GM18873 (cell line): Measurements from ENCODE around the gene RRP8.
A peak's percentile ranks its signal among the peaks of the same experiment; 100 is the strongest.

Experiments
- ATAC-seq: cut with Tn5 transposase; IDR thresholded peaks from one replicate; pipeline ENCODE4 v1.9.1; 2021; ENCODE audit warnings: mild to moderate bottlenecking, moderate library complexity, moderate number of reproducible peaks; ENCODE audit not compliant: unreplicated experiment, low FRiP score

The RRP8 gene

DNA sequence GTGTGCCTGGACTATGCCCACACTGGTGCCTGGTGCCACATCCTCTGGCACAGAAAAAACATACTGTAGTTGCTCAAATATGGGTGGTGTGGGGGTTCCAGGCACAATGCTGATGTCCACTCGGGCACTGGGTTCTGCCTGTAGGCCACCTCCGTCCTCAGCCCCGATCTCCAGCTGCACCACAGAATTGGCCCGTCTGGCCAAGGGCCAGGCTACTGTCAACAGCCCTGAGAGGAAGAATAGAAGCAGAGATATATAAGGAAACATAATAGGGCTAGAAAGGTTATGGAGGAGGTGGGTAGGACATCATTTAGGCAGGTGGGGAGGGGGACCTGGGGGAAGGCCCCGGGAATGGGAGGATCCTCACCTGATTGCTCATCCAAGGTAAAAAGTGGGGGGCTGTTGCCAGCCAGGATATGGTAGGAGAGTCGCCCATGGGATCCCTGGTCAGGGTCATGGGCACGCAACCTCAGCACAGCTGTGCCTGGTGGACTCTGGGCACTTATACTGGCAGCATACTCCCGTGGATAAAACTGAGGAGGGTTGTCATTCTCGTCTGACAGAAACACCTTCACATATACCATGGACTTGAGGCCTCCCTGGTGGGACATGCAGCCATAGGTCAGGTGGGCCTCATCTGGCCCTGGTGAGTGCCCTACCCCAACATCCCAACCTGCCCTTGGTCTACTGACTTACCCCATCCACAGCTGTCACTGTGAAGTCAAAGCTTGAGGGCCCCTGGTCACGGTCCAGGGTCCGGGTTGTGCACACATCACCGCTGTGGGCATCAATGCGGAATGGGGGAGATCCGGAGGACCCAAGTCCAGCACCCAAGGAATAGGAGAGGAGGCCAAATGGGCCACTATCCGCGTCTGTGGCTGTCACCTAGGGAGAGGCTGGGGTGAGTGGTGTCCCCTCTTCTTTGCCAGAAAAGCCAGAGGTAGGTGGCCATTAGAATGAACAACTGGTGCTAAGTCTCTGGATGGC, 30.3 kb upstream of the RRP8 start:
- no peak for ATAC-seq

DNA sequence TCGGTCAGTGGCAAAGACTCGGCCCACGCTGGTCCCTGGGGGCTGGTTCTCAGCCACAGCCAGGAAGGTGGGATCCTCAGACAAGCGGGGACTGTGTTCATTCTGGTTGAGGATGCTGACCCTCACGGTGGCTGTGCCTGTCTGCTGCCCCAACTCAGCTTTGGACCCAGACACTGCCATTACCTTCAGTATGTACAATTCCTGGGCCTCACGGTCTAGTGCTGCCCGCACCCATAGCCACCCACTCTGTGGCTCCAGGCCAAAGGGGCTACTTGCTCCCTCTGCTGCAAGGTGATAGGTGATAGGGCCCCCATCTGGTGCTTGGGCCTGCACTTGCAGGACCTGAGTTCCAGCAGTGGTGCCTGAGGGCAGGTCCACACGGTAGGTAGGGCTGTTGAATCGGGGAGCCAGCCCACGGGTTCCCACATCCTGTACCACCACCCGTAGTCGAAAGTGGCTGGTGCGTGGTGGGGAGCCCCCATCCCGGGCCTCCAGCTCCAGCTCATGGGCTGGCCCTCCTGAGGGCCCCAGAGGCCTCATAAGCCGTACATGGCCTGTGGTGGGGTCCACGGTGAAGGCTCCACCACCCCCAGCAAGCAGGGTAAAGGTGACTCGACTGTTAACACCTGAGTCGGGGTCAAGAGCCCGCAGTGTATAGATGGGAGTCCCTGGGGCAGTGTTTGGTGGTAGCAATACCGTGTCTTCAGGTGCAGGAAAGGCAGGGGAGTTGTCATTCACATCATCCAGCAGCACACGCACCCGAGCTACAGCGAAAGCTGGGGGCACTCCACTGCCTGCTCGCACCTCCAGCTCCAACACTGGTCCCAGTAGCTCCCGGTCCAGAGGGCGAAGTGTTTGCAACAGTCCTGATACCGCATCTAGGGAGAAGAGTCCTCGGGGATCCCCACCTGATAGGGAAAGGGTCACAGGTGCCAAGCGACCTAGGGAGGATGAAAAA, 29.0 kb upstream of the RRP8 start:
- no peak for ATAC-seq

DNA sequence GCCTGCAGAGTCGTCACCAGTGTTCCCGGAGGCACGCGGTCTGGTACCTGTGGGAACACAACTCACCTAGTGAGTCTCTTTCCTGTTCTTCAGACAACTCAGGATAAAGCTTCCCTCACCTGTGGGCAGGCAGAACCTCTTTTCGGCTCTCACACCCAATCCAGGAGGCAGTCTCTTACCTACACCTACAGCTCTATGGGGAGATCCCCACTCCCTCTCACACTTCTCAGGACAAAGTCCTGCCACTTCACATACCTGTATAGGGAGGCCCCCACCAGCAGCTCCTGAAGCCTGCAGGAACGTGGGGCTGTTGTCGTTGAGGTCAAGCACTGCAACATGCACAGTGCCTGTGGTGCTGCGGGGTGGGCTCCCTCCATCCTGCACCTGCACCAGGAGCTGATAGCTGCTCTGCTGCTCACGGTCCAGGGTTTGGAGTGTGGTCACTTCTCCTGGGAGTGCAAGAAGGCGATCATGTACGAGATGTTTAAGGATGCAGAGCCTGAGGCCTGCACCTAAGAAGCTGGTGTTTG, 28.0 kb upstream of the RRP8 start:
- ATAC-seq: no peak

DNA sequence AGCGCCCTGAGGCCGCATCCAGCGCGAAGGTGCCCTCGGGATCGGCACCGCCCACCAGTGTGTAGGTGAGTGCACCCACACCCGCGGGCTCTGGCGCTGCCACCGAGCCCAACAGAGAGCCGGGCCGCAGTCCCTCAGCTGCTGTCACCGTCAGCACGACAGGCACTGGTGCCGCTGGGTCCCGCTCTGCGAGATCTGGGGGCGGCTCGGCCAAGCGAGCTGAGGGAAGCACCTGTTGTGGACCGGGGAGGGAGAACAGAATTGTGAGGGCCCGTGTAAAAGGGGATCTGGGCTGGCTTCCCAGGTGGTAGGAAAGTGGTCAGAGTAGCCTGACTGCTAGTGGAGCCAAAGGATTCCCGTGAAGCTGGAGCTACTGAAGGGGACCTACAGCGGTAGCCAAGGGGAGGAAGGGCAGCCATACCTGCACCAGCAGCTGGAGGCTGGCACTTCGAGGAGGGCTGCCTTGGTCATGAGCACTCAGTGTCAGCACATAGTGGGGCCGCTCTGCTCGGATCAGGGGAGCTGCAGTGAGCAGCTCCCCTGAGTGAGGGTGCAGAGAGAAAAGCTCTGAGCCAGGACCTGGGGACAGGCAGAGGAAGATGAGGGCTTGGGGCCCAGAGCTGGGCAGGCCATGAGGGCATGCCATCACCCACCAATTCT, 27.3 kb upstream of the RRP8 start:
- no peak for ATAC-seq

DNA sequence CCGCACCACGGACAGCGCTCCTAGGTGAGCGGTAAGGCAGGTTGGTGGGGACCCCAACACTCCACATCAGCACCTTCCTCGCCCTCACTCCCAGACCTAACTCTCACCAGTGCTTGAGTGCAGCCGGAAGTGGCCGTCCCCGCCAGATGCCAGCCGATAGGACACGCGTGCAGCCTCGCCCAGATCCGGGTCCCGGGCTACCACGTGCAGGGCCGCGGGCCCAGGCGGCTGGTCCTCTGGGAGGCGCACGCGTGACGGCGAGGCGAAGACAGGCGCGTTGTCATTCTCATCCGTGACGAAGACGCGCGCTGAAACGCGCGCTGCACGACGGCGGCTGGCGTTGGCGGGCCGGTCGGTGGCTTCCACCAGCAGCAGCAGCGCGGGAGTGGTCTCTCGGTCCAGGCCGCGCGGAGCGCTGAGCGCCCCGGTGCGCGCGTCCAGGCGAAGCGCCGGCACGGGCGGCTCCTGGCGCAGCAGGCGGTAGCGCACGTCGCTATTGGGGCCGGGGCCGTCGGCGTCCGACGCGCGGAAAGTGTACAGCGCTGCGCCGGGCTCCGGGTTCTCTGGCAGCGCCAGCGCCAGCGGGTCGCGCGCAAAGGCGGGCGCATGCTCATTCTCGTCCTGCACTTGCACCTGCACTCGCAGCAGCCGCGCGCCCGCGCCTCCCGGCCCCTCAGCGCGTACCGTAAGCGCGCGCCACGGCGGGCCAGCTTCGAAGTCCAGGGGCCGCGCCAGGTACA, 26.6 kb upstream of the RRP8 start:
- no peak for ATAC-seq

DNA sequence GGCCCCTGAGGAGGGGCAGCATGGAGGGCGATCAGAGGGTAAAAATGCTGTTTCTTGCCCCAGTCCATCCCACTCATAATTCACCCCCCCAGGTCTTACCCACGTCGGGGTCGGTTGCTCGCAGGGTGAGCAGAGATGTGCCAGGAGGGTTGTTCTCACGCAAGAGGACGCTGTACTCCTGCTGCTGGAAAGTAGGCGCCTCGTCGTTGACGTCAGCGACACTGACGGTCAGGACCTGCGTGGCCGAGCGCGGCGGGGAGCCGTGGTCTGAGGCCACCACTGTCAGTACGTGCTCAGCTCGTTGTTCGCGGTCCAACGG, 26.1 kb upstream of the RRP8 start:
- ATAC-seq: no peak

DNA sequence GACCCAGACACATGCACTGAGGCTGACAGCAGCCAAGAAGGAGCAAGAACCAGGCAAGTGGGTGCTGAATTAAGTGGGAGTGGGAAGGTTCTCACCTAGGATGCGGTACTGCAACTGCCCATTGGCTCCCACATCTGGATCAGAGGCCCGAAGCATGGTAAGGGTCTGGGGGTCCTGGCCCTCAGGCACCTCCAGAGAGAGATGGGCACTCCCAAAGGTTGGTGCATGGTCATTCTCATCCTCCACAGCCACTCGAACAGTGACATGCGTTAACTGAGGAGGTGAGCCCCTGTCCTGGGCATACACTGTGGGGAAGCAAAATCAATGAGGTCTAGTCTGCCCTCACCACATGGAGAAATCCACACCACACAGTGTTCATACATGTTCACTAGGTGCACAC, 25.1 kb upstream of the RRP8 start:
- ATAC-seq: no peak

DNA sequence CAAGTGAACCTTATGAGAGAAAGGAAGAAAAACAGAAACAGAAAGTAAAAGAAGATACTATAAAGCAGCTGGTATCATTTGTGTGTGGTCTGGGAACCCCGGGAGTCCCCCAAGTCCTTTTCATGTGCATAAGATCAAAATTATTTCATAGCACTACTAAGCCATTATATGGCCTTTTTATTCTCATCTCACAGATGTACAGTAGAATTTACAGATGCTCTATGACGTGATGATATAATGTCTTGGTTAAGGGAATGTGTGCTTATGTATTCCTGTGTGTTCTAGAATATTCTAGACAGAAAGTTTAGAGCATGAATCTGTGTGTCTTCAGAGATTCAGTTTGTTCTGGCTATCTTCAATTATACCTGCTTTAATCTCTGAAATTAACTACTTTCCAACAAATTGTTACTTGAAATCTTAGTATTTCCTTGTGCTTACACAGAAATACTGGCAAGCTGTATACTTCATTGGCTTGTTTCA, 24.4 kb upstream of the RRP8 start:
- peak; percentile 82 for ATAC-seq

DNA sequence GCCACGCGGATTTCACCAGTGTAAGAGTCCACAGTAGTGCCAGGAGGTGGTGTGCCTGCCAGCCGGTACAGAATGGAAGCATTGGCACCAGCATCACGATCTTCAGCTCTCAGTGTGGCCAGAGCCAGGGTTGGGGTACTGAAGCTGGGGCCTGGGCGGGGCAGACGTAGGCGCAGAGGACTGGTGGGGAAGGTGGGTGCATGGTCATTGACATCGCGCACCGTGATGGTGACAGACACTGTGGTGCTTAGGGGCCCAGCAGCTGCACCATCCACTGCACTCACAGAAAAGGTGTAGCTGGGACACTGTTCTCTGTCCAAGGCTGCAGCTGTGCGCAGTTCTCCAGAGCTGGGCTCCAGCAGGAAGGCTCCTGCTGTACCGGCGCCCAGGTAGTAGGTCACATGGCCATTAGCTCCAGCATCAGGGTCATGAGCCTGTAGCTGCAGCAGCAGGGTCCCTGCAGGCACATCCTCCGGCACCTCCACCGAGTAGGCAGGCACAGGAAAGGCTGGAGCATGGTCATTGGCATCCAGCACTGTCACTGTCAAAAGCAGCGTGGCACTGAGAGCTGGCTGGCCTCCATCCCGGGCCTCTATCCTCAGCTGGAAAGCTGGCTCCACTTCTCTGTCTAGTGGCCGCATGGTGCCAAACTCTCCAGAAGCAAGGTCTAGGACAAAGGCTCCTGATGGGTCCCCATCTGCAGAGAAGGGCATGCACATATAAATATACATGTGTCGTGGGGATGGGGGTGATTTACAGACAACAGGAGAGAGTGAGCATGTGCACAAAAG, 23.8 kb upstream of the RRP8 start:
- ATAC-seq: no peak

DNA sequence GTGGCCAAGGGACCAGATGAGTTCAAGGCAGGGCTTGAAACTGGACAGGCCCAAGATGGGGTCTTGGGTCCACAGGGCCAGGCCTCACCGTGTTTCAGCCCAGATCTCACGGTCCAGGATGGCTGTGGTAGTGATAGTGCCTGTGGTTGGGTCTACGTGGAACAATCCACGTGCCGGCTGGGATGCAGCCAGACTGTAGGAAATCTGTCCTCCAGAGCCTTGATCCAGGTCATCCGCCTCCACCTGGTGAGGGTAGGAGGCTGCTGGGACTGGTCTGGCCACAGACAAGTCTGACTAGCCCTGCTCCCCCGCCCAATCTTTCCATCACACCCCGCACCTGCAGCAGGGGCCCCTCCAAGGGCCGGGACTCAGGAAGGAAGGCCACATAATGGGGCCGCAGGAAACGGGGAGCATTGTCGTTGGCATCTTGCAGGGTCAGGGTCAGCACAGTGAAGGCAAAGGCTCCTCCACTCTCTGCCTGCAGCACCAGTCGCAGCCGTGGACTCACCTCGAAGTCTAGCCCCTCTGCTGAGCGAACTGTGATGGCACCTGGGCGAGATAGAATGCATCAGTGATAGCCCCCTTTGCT, 22.5 kb upstream of the RRP8 start:
- ATAC-seq: no peak

DNA sequence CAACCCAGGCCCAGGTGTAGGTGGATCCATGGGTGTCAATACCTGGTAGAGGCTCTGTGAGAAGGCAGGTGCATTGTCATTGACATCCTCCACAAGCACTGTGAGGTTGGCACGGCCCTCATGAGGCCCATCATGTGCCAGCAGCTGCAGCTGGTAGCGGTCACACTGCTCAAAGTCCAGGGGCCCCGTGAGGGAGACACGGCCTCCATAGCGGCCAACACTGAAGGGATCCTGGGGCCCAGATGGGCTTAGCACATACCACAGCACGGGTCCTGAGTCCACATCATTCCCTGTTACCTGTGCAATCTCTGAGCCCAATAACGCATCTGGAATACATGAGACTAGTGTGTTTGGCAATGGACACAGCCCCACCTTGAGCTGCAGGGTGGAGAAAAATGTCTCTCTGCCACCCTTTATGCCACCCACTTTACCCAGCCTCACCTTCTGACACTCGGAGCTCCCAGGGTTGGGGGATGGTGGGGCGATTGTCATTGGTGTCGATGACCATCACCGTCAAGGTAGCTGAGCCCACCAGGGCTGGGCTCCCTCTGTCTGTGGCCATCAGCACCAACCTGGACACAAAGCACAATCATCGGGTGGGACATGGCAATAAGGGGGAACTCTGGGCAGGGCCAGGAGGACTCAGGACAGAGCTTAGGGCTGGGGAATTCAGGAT, 21.9 kb upstream of the RRP8 start:
- ATAC-seq: no peak

DNA sequence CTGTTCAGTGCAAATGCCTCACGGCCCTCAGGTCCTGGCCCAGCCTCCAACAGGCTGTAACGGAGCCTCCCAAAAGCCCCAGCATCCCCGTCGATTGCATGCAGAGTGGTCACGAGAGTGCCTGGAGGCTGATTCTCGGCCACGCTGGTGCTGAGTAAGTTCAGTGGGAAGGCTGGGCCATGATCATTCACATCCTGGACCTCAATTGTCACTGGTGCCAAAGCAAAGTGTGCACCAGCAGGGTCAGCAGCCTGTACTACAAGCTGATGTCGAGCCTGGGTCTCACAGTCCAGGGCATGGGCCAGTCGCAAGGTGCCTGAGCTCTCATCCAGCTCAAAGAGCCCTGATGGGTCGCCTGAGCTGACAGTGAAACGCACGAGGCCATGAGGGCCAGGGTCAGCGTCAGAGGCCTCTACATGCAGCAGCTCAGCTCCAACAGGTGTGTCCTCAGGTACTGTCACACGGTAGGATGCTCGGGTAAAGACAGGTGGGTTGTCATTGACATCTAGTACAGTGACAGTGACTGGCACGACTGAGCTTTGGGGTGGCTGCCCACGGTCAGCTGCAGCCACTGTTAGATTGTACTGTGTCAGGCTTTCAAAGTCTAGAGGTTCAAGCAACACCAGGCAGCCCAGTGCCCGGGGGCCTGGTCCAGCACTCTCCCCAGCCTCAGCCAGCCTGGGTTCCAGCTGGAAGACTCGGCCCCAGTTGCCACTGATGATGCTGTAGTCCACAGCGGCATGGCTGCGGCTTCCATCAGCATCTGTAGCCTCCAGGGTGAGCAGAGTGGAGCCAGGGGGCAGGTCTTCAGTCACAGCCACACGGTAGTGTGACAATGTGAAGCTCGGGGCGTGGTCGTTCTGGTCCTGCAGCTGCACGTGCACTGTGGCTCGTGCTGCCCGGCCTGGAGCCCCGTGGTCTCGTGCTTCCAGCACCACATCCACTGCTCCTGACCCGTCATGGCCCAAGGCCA, 20.3 kb upstream of the RRP8 start:
- ATAC-seq: no peak

DNA sequence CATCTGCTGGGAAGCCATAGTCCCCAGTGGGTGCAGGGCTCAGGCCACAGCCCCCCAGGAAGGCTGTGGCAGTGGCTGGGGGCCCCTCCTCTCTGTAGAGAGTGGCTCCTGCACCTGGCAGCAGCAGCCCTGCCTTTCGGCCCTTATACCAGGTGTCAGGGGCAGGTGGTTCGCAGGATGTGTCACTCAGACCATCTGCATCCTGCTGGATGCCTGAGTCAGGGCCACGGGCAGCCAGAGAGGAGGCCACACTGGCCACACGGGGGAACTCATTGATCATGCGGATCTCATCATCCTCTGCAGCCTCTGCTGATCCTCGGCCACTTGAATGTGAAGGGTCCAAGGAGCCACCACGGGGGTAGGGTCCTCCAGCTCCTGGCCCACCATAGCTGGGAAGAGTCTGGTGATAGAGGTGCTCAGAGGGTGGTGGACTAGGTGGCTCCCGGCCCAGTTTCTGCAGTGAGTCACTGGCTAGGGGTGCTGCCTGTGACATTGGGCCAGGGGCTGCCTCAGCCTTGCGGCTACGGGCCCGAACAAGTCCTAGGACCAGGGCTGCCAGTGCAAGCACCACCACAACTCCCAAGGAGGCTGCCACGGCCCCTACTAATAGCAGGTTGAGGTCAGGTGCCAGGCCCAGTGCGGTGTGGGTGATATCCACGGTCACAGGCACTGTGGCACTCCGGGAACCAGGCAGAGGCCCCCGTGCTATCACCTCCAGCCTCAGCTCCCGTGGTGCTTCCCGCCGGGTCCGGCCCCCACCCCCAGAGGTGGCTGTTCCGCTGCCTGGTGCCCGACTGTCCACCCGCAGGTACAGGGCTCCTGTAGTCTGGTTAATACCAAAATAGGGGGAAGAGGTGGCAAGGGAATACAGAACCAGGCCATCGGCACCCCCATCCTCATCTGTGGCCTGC, 19.1 kb upstream of the RRP8 start:
- no peak for ATAC-seq

DNA sequence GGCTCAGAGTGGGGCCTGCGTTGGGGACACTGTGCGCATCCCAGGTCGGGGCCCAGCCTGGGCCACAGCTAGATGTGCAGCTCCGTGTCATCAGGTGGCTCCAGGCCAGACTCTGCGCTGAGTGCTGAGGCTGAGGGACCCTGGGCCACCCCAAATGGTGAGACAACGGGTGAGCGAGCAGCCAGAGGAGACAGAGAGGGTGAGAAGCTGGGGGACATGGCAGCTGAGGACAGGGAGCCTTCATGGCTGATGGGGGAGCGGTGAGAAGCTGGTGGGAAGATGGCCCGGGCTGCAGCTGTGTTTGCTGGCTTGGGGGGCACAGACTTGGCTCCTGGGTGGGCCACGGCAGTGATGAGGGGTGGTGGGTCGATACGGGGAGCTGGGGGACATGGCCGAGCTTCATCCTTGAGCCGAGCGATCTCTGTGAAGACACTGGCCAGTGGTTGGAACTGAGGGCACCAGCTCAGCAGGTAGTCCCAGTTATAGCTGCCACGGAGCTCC, 18.3 kb upstream of the RRP8 start:
- ATAC-seq: no peak

DNA sequence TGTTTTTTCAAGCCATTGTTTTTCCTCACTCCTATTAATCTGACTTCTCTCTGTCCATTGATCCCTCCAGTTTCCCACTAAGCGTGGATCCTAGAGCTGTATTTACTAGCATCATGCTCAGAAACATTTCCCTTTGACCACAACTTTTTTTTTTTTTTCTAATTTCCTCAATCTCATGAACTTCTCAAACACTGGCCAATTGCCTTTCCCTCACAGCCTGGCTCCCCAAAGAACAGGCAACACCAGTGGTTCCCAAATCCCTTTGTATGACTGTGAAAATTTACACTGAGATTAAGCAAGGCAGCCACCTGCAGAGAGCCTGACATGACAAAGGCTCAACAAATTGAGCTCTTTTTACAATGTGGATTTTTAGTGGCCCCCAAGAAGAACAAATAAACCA, 17.2 kb upstream of the RRP8 start:
- ATAC-seq: no peak
